Parathyroid adenoma (tissue), 2 donors: Measurements from ENCODE around the gene CLASP1.

Source experiments
- H2AFZ ChIP-seq: fragments of 300-600 bp; sonication (generic); one replicate; pipeline ENCODE4 v1.7.0; 2017; ENCODE audit warnings: antibody characterized with exemption, mild to moderate bottlenecking
- H3K27ac ChIP-seq: fragments of 300-600 bp; sonication (generic); one replicate; pipeline ENCODE4 v1.7.0; 2017
- H3K27me3 ChIP-seq: fragments of 300-600 bp; sonication (generic); one replicate; pipeline ENCODE4 v1.7.0; 2017; ENCODE audit warnings: low read length; ENCODE audit not compliant: control insufficient read depth, insufficient read depth
- H3K36me3 ChIP-seq: fragments of 300-600 bp; sonication (generic); one replicate; pipeline ENCODE4 v1.7.0; 2017; ENCODE audit warnings: low read length; ENCODE audit not compliant: control insufficient read depth, insufficient read depth
- H3K4me1 ChIP-seq: fragments of 300-600 bp; sonication (generic); one replicate; pipeline ENCODE4 v1.7.0; 2017; ENCODE audit warnings: control low read depth
- H3K4me2 ChIP-seq: fragments of 300-600 bp; sonication (generic); one replicate; pipeline ENCODE4 v1.7.0; 2017; ENCODE audit warnings: low read length
- H3K4me3 ChIP-seq: fragments of 300-600 bp; sonication (generic); one replicate; pipeline ENCODE4 v1.7.0; 2017; ENCODE audit warnings: low read depth, low read length
- H3K79me2 ChIP-seq: fragments of 300-600 bp; sonication (generic); one replicate; pipeline ENCODE4 v1.7.0; 2017; ENCODE audit warnings: control low read depth
- H3K9ac ChIP-seq: fragments of 300-600 bp; sonication (generic); one replicate; pipeline ENCODE4 v1.7.0; 2017; ENCODE audit warnings: mild to moderate bottlenecking
- H3K9me3 ChIP-seq: fragments of 300-600 bp; sonication (generic); one replicate; pipeline ENCODE4 v1.7.0; 2017; ENCODE audit warnings: low read length; ENCODE audit not compliant: control insufficient read depth
- CTCF ChIP-seq: fragments of 300-600 bp; sonication (generic); IDR thresholded peaks from one replicate; pipeline ENCODE4 v1.7.0; 2017; ENCODE audit warnings: antibody characterized with exemption, mild to moderate bottlenecking
- donor health status: primary hyperparathyroidism.

CLASP1 gene

DNA sequence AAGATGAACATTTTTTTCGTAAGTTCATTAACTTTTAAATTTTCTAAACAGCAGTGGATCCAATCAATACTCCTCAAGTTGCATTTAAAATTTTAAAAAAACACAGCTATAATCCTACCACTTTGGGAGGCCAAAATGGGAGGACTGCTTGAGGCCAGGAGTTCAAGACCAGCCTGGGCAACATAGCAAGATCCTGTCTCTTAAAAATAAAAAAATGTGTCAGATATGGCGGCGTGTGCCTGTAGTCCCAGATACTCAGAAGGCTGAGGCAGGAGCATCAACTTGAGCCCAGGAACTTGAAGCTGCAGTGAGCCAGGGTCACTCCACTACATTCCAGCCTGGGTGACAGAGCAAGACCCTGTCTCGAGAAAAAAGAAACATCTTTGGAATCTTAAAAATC lies 178.3 kb downstream of the CLASP1 start:
- no peaks in the 10 kb centered on the region for H3K36me3 ChIP-seq
- H3K79me2 ChIP-seq, result peaks cover 6% of the 10 kb centered on the region
- no peak overlapping the region for H3K9ac ChIP-seq
- no peaks in the 10 kb centered on the region for H3K9me3 ChIP-seq
- H3K27me3 ChIP-seq, result no peaks in the 10 kb centered on the region
- H3K27ac ChIP-seq, result no peak overlapping the region
- no peak overlapping the region for H2AFZ ChIP-seq
- H3K4me2 ChIP-seq, result no peak overlapping the region
- H3K4me1 ChIP-seq, result peaks cover 39% of the 10 kb centered on the region
- no peak for TF ChIP-seq CTCF
- no peak overlapping the region for H3K4me3 ChIP-seq

DNA sequence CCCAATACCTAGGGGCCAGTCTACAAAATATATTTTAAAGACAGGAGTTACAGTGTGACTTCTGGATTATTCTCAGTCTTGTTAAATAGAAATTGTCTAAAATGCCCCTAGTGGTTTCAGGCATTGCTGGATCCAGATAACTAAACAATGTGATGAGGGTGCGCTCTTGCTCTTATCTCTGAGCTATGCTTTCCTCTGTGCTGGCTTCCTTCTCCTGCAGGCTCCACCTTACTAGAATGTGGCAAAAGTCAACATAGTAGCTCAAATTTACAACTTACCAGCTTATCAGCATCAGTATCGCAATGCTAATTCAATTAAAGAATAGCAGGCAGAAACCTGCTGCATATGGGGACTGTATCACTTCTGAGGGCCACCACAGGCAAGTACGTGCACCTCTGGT lies 179.9 kb downstream of the CLASP1 start:
- H3K9me3 ChIP-seq, result no peaks in the 10 kb centered on the region
- peaks cover 6% of the 10 kb centered on the region for H3K79me2 ChIP-seq
- no peak overlapping the region for H2AFZ ChIP-seq
- TF ChIP-seq CTCF, result no peak
- no peaks in the 10 kb centered on the region for H3K27me3 ChIP-seq
- no peak overlapping the region for H3K4me2 ChIP-seq
- no peaks in the 10 kb centered on the region for H3K36me3 ChIP-seq
- H3K9ac ChIP-seq, result no peak overlapping the region
- peaks cover 25% of the 10 kb centered on the region for H3K4me1 ChIP-seq
- no peak overlapping the region for H3K4me3 ChIP-seq
- H3K27ac ChIP-seq, result no peak overlapping the region

- no peaks in the 10 kb centered on the region for H3K36me3 ChIP-seq
- peaks cover 21% of the 10 kb centered on the region for H3K4me1 ChIP-seq
- H3K4me2 ChIP-seq, result no peak overlapping the region
- no peak overlapping the region for H3K4me3 ChIP-seq
- no peak overlapping the region for H3K9ac ChIP-seq
- H3K9me3 ChIP-seq, result no peaks in the 10 kb centered on the region
- peaks cover 6% of the 10 kb centered on the region for H3K79me2 ChIP-seq
- no peak for TF ChIP-seq CTCF
- H2AFZ ChIP-seq, result no peak overlapping the region
- H3K27ac ChIP-seq, result no peak overlapping the region
- no peaks in the 10 kb centered on the region for H3K27me3 ChIP-seq
Measured at GRCh38 chr2:121468936-121469335, 180.3 kb downstream of the CLASP1 start.

GRCh38 chr2:121459291-121459690 lies 190.0 kb downstream of the CLASP1 start:
- no peaks in the 10 kb centered on the region for H3K79me2 ChIP-seq
- no peak overlapping the region for H3K4me3 ChIP-seq
- H3K36me3 ChIP-seq, result no peaks in the 10 kb centered on the region
- H3K27me3 ChIP-seq, result no peaks in the 10 kb centered on the region
- no peaks in the 10 kb centered on the region for H3K4me1 ChIP-seq
- no peak overlapping the region for H2AFZ ChIP-seq
- no peak overlapping the region for H3K9ac ChIP-seq
- H3K27ac ChIP-seq, result no peak overlapping the region
- no peak overlapping the region for H3K4me2 ChIP-seq
- TF ChIP-seq CTCF, result no peak
- H3K9me3 ChIP-seq, result no peaks in the 10 kb centered on the region

DNA sequence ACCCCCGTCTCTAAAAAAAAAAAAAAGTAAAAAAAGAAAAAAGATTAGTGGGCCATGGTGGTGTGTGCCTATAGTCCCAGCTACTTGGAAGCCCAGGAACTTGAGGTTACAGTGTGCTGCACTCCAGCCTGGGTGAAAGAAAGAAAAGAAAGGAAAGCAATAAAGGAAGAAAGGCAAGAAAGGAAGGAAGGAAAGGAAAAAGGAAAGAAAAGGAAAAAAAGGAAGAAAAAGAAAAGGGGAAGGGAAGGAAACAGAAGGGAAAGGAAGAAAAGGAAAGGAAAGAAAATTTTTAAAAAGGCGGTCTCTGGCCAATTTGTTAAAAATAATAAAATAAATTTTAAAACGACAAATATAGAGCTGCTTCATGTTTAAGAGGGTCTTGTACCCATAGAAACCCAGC lies 192.9 kb downstream of the CLASP1 start:
- Histone ChIP-seq H3K27ac (no peak overlapping the region), H2AFZ (no peak overlapping the region), H3K4me1 (no peaks in the 10 kb centered on the region), H3K9ac (no peak overlapping the region), H3K4me3 (no peak overlapping the region), H3K4me2 (no peak overlapping the region), H3K27me3 (no peaks in the 10 kb centered on the region), H3K36me3 (no peaks in the 10 kb centered on the region), H3K79me2 (no peaks in the 10 kb centered on the region), H3K9me3 (no peaks in the 10 kb centered on the region)
- no peak for TF ChIP-seq CTCF
